ENCODE results near the gene SLC5A6.
"Not testable (repeated sequence)": the region's sequence is repeated elsewhere in the genome, so short reads cannot be mapped to it uniquely, and the experiment has no call there.

The SLC5A6 gene

GRCh38 chr2:27203741-27204140 is 8.3 kb downstream of the SLC5A6 start:
- no peak for DNase-seq

GRCh38 chr2:27202854-27203253 is 9.2 kb downstream of the SLC5A6 start:
- DNase-seq: no peak

- DNase-seq: no peak
These were observed 10.4 kb downstream of the SLC5A6 start for GRCh38 chr2:27201675-27202074.

DNA sequence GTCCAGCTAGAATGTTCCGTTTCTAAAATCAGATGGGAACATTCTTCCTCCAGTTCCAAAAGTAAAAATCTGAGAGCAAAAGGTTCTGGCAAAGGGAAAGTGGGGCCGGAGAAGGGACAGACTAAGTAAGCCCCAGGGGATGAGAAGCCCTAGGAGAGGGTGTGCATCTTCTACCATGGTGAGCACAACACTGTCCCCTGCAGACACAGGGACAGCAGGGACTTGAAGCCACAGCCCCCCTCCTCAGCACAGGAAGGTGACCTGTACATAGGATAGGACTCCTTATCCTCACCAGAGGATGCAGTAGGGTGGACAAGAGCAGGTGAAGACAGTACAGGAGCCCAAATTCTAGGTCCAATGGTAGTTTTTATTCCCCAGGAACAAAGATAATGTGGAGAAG is 12.8 kb downstream of the SLC5A6 start:
- no peak for DNase-seq

DNA sequence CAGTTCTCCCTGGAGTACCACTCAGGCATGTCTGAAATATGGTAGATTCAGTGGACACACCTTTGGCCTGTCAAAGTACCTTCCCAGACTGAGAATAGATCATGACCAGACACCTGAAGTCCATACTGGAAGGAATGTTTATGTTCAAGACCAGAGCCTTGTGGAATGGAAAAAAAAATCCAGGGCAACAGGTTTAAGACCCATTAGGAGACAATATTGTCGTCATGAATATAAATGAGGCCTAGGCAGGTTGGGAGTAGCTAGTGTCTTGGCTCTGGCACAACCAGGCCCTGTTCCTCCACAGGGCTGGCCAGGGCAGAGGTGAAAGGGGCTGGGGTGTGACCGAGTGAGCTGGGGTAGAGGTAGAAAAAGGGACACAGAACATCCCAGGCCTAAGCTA is 13.4 kb downstream of the SLC5A6 start:
- no peak for DNase-seq

DNA sequence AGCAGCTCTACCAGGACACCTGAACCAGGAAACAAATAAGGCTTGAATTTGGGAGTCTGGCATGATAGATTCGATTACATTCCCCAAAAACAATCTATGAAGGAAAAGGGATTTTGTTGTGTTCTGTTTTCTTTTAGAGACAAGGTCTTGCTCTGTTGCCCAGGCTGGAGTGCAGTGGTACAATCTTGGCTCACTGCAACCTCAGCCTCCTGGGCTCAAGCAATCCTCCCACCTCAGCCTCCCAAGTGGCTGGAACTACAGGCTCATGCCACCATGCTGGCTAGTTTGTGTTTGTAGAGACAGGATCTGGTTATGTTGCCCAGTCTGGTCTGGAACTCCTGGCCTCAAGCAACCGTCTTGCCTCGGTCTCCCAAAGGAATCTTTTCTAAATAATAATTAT is 14.0 kb downstream of the SLC5A6 start:
- not testable (repeated sequence) for DNase-seq

DNA sequence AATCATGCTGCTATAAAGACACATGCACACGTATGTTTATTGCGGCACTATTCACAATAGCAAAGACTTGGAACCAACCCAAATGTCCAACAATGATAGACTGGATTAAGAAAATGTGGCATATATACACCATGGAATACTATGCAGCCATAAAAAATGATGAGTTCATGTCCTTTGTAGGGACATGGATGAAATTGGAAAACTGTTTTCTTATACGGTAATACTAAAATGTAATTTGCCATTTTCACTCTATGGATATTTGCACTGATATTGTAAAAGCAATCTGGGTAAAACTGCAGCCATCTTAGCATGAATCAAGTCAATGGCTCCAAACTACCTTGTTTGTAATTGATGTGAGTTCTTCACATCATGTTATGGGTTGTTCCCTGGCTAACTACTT is 16.3 kb downstream of the SLC5A6 start:
- not testable (repeated sequence) for DNase-seq

- DNase-seq: no peak
These were observed 17.3 kb downstream of the SLC5A6 start for GRCh38 chr2:27194538-27195354.

DNA sequence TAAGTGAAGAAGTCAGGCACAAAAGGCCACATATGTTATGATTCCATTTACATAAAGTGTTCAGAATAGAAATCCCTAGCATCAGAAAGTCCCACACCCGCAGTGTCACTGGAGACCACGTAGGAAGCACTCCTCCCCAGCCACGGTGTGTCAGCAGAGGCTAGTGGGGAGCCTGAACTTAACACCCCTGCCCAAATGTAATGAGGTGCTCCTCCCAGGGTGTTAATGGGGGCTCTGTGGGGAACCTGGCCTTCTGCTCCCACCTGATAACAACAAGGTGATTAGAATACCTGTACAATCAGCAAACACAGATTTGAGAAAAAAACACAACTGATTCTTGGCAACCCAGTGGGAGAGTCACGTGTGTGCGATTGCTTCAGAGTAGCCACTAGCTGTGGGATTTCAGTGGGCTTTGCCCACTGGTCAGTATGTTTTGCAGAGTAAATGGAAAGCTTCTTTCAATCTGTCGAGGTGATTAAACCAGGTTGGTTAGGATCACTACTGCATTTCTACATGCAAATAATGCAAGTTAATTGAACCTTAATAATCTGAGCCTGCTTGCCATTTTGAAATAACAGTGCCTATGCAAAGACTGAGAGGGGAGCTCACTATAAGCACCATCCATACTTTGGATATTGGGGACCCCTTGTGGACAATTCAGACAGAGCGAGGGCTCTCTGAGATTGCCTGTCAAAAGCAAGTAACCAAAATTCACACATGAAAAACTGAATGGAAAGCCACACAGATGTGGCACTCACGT is 20.8 kb downstream of the SLC5A6 start:
- peak; percentile 25 to 33 for DNase-seq

- DNase-seq: no peak
These were observed 22.1 kb downstream of the SLC5A6 start for GRCh38 chr2:27189989-27190388.

DNA sequence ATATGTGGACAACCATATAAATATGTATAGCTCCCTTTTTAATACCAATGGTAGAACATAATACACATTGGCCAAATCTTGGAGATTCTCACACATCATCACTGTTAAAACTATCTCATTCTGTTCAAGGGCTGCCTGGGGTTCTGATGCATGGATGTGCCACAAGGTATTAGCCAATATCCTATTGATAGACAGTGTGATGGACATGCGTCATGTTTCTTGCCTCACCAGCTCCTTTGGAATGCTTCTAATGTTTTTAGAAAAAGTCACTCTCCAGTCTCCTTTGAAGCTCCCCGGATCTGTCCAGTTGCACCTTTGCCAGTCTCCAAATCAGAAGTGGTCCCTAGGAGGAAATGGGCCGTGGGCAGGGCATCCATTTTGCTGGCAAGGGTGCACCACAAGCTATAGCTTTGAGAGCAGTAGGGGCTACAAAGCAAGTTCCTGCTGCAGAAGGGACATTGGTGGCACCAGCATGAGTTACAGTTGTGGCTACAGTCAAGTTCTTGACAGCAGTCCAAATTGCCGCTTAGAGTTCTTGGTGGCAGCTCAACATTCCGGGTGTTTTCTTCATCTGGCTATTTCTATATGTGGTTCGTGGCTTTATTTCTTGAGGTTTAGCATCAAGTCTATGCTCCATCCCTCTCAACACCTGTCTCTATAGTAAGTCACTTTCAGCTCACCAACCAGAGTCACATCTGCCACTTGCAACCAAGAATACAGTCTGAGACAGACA is 25.3 kb downstream of the SLC5A6 start:
- DNase-seq: no peak

DNA sequence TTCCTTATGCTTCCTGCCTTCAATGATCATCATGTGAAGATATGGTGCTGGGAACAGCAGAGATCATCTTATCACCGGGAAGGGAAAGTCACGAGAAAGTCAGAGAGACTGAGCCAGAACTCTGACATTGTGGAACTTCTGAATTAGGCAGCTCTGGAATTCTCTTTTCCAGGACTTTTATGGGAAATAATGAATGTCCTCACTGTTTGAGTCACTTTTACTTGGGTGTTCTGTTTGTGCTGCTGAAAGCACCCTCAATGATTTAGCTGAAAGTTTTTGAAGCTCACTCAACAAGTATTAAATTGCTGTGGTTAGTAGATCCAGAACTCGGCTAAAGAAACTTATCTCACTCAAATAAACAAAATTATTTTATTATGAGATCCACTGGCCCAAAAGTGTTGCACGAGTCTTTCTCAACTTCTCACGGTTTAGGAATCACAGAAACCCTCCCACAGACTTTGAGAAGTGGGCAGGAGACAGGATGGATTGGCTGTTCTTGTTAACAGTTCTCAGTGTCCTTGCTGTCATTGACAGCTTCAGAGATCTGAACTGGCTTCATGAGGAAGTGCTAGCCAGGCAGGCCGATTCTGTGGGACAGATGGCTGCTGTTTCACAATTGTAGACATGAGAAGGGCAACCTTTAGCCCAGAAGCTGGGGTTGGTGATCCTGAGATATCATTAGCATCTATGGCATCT is 26.6 kb downstream of the SLC5A6 start:
- no peak for DNase-seq

DNA sequence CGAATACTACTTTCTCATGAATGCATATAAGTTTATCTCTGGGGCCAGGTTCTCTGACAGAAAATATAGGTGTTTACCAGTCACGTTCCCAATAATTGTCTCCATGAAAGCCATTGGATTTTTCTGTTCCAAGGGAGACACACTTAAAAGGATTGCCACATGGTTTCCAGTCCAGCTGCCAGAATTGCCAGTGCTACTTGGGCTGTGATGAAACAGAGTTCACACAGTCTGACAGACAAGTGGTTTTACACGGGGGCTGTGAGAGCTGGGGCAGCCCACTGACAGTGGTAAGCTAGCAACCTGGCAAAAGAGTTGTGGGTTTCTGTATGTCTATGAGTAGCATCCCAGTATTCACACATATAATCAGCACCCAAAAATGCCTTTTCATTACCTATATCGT is 28.0 kb downstream of the SLC5A6 start:
- DNase-seq: no peak

DNA sequence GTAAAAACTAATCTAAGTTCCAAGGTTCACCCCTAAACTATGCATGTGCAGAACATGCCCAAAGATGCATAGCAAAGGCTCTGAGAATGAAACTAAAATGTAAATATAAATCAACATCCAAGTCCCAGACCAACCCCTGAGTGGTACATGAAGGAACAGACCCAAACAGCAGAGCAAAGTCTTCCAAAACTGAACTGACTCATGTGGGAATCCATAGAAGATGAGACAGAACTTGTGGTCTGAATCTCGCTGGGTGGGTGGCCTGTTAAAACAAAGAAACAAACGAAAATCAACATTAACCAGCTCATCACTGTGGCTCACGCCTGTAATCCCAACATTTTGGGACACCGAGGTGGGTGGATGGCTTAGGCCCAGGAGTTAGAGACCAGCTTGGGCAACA is 29.7 kb downstream of the SLC5A6 start:
- DNase-seq: no peak

GRCh38 chr2:27179344-27180000 is 32.6 kb downstream of the SLC5A6 start:
- DNase-seq: no peak

- no peak for DNase-seq
These were observed 33.6 kb downstream of the SLC5A6 start for GRCh38 chr2:27178469-27178868.

DNA sequence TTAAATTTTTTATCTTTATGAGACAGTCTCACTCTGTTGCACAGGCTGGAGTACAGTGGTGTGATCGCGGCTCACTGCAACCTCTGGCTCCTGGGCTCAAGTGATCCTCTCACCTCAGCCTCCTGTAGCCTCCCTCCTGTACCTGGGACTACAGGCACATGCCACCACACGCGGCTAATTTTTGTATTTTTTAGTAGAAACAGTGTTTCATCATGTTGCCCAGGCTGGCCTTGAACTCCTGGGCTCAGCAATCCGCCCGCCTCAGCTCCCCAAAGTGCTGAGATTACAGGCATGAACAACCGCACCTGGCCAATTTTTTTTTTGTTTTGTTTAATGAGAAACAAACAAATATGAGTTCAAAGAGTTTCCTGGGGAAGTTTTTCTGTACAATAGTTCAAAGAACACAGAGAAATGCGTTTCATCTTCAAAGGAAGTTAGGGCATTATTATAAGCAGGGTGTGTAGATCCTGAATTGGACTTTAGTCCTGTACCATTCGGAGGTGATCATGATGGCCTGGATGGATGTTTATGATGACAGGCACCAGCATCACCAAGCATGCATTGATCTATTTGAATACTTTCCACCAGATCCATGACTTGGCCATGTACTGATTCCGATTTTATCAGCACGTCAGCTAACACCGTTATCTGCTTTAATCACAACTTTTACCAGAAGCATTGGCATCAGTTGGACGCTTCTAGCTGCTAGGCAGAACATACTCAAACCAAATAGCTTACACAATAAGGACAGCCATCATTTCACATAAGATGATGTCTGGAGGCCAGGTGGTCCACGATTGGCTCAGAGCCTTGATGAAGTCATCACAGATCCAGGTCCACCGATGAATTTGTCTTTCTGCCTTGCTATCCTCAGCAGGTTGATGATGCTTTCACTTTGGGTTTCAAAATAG is 34.4 kb downstream of the SLC5A6 start:
- no peak for DNase-seq

DNA sequence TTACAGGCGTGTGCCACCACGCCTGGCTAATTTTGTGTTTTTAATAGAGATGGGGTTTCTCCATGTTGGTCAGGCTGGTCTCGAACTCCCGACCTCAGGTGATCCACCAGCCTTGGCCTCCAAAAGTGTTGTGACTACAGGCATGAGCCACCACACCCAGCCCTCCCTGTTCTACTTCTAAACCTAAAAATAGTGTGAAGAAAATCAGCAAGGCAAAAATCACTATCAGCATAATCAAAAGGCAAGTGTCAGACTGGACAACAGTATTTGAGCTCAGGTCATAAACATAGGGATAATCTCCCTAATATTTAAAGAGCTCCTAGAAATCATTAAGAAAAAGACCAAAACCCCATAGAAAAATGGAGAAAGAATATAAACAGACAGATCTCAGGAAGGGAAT is 36.3 kb downstream of the SLC5A6 start:
- not testable (repeated sequence) for DNase-seq

- DNase-seq: no peak
These were observed 36.7 kb downstream of the SLC5A6 start for GRCh38 chr2:27175330-27175729.

- DNase-seq: no peak
These were observed 37.4 kb downstream of the SLC5A6 start for GRCh38 chr2:27174638-27175037.

- DNase-seq: no peak
These were observed 40.7 kb downstream of the SLC5A6 start for GRCh38 chr2:27171351-27171848.

Data from activated CD4-positive, alpha-beta T cell treated with anti-CD3 and anti-CD28 coated beads, Interleukin-2, amount 50 U/mL, for 4 hours (primary cell).